Osteoblast (primary cell): ENCODE measurements around the gene FBXO24. TPM values are rescaled to one million over a fixed set of nuclear protein-coding genes. Genes with fewer than 3 reads are reported as not detected.

Experiments used
- DNase-seq: peaks from one replicate; pipeline ENCODE4 v3.0.0; 2011; ENCODE audit warnings: low spot score, mixed read lengths; ENCODE audit not compliant: insufficient read length; ENCODE audit errors: missing footprints
- H2AFZ ChIP-seq: 2 replicates; pipeline ENCODE4 v1.6.0; 2011; ENCODE audit warnings: mild to moderate bottlenecking, low read length
- H3K27ac ChIP-seq: 2 replicates; pipeline ENCODE4 v1.5.1; 2011; ENCODE audit warnings: mild to moderate bottlenecking, low read depth, low read length, moderate library complexity
- H3K27me3 ChIP-seq: 2 replicates; pipeline ENCODE4 v1.6.0; 2012; ENCODE audit warnings: mild to moderate bottlenecking, control low read depth, inconsistent platforms, low read length, moderate library complexity; ENCODE audit not compliant: insufficient read depth
- H3K36me3 ChIP-seq: 2 replicates; pipeline ENCODE4 v1.5.1; 2011; ENCODE audit warnings: mild to moderate bottlenecking, low read length, control low read depth, moderate library complexity; ENCODE audit not compliant: insufficient read depth
- H3K4me1 ChIP-seq: 2 replicates; pipeline ENCODE4 v1.5.1; 2011; ENCODE audit warnings: mild to moderate bottlenecking, low read length, control low read depth, moderate library complexity; ENCODE audit not compliant: insufficient read depth
- H3K4me2 ChIP-seq: 2 replicates; pipeline ENCODE4 v1.6.0; 2011; ENCODE audit warnings: mild to moderate bottlenecking, low read length; ENCODE audit not compliant: insufficient read depth
- H3K4me3 ChIP-seq: fragments of 200-600 bp; sonication (generic); 3 replicates; pipeline ENCODE4 v1.5.1; 2012; ENCODE audit warnings: mild to moderate bottlenecking, low read length, inconsistent platforms; ENCODE audit not compliant: insufficient read depth
- H3K79me2 ChIP-seq: 2 replicates; pipeline ENCODE4 v1.6.0; 2012; ENCODE audit warnings: mild to moderate bottlenecking, low read length, control low read depth, inconsistent platforms; ENCODE audit not compliant: insufficient read depth
- H3K9me3 ChIP-seq: 2 replicates; pipeline ENCODE4 v1.5.1; 2011; ENCODE audit warnings: low read depth, low read length, control low read depth
- H4K20me1 ChIP-seq: 2 replicates; pipeline ENCODE4 v1.6.0; 2012; ENCODE audit warnings: mild to moderate bottlenecking, low read length, control low read depth; ENCODE audit not compliant: insufficient read depth
- CTCF ChIP-seq: IDR thresholded peaks from 2 replicates; pipeline ENCODE4 v1.5.1; 2011; ENCODE audit warnings: mild to moderate bottlenecking, low read depth, low read length, moderate library complexity; ENCODE audit errors: extremely low read depth
- total RNA-seq: library from RNA; depleted of rRNA; stranded (reverse); fragments of >200 nt; gene quantifications from 2 replicates; pipeline ENCODE4 v1.2.3, GENCODE V29; 2012

FBXO24 gene
- total RNA-seq, 1 donor = 0.36 TPM

DNA sequence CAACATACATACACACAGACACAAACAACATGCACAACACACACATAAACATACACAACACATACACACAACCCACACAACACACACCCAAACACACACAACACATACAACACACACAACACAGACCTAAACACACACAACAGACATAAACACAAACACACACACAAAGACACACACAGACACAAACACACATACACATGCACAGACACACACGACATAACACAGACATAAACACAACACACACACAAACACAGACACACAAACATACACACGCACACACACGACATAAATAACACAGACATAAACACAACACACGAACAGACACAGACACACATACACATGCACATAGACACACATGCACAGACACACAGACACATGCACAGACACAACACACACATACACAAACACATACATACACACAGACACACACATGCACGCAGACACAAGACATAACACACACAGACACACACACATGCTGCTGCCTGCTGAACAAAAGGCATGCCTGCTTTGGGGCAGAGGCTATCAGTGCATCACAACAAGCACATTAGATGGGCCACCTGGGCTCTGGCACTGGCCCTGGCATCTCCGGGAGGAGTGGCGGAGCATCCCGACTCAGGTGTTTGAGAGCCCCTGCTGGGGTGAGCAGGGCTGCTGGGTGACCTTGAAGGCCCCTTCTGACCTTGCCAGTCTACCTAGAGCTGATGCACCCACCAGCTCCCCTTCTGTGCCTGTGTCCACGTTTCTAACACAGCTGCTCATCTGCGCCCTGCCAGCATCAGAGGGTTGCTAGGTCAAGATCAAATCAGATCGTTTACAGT, 5.5 kb upstream of the FBXO24 start:
- Histone ChIP-seq H3K36me3 (peaks cover 49% of the 10 kb centered on the region), H3K4me3 (no peak overlapping the region), H2AFZ (no peak overlapping the region)

DNA sequence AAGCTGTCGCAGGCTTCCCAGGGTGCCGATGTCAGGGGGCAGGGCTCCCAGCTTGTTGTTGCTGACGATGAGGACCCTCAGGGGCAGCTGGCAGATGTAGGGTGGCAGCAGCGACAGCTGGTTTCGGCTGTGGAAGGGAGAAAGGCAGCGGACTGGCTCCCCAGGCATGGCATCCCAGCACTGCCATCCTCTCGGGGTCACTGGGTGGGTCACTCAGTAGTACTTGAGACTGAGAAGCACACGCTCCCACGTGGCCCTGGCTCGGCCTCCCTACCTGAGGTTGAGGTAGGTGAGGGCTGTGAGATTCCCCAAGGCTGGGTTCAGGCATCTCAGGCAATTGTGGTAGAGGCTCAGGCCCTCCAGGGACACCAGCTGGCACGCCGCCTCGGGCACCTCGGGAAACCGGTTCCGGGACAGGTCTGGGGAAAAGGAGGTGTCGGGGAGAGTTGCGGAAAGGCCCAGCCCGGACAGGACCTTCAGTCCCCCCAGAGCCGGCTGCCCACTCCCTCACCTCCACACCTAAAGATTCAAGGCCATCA, 4.0 kb upstream of the FBXO24 start:
- DNase-seq = peak; percentile 48
- Histone ChIP-seq H3K4me3 (no peak overlapping the region), H4K20me1 (peaks cover 41% of the 10 kb centered on the region), H3K27me3 (no peaks in the 10 kb centered on the region), H3K36me3 (peaks cover 46% of the 10 kb centered on the region), H2AFZ (no peak overlapping the region), H3K79me2 (peaks cover 47% of the 10 kb centered on the region), H3K9me3 (no peaks in the 10 kb centered on the region), H3K4me2 (no peak overlapping the region), H3K4me1 (peaks cover 23% of the 10 kb centered on the region), H3K27ac (peak overlapping the region; percentile 47)
- no peak for TF ChIP-seq CTCF

More for the DNA sequence above, 5.5 kb upstream of the FBXO24 start:
- Histone ChIP-seq H4K20me1 (peaks cover 41% of the 10 kb centered on the region), H3K9me3 (no peaks in the 10 kb centered on the region), H3K27ac (no peak overlapping the region), H3K4me2 (no peak overlapping the region), H3K27me3 (no peaks in the 10 kb centered on the region), H3K4me1 (peaks cover 23% of the 10 kb centered on the region), H3K79me2 (peaks cover 45% of the 10 kb centered on the region)
- TF ChIP-seq CTCF = no peak
- peak; percentile 45 for DNase-seq

- H3K4me2 ChIP-seq = no peak overlapping the region
- H3K27me3 ChIP-seq = no peaks in the 10 kb centered on the region
- peaks cover 47% of the 10 kb centered on the region for H3K79me2 ChIP-seq
- peaks cover 41% of the 10 kb centered on the region for H4K20me1 ChIP-seq
- peaks cover 23% of the 10 kb centered on the region for H3K4me1 ChIP-seq
- no peak for TF ChIP-seq CTCF
- H3K36me3 ChIP-seq = peaks cover 46% of the 10 kb centered on the region
- peak overlapping the region; percentile 47 for H3K27ac ChIP-seq
- DNase-seq = no peak
- H2AFZ ChIP-seq = no peak overlapping the region
- H3K4me3 ChIP-seq = no peak overlapping the region
- no peaks in the 10 kb centered on the region for H3K9me3 ChIP-seq
These were observed 3.5 kb upstream of the FBXO24 start for GRCh38 chr7:100582650-100583049.
